HG02840 (cell line): Measurements from ENCODE around the gene YAE1.
"Not testable (repeated sequence)": the region's sequence is repeated elsewhere in the genome, so short reads cannot be mapped to it uniquely, and the experiment has no call there.

Source experiments
- ATAC-seq: cut with Tn5 transposase; IDR thresholded peaks from one replicate; pipeline ENCODE4 v1.9.1; 2021; ENCODE audit warnings: mild to moderate bottlenecking, moderate library complexity, moderate number of reproducible peaks; ENCODE audit not compliant: unreplicated experiment, low FRiP score

YAE1 gene

DNA sequence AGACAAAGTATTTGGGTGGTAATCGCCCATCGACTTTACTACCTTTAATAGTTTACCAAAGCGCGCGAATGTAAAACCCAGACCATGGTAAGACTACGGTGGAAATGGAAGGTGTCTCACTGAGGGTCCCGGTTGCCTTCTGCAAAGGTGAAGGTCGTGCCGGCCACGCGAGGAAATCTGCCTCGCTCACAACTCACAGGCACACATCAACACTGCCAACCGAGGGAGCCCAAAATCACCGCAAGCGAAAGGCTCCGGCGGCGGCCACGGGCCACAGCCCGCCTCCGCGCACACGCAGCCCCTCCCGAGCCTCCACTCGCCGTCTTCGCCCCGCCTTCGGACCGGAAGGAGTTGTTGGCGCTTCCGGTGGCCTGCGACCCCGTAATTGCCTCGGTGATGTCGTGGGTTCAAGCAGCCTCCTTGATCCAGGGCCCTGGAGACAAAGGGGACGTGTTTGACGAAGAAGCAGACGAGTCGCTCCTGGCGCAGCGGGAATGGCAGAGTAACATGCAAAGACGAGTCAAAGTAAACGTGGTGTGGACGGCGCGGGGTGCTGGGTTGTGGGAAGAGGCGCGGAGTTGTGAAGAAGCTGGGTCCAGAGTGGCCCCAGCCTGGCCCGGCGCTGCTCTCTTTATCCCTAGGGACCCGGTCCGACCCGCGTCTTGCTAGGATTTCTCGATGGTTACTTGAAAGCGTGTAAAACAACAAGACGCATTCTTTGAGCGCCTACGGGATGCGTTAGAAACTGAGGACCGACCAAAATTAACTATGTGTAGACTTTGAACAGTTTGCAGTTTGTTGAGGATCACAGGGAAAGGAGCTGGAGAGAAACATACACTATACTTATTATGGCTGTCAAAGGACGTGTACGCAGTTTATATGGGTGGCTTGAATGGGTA is at the start of gene YAE1:
YAE1 (plus strand) TSS at position 382 of the 899 bp plus-strand sequence; CDS start at position 397, 15 bp downstream.
- peak; percentile 98 for ATAC-seq

DNA sequence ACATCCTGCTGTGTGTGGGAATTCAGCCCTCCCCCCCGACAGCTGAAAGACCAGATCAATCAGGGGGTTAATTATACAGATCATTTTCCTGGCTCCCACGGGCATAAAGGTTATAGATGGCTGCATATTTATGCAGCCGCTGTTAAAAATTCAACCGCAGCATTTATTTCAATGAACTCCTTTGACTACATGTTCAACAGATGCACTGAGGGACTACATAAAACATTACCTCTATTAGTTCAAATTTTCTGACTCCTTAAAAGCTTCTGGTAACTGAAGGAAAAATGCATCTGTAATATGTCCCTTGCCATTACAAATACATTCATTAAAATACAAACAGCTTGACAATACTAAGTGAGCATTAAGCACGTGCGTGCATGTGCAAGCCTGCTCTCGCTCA is 49.7 kb upstream of the YAE1 start:
- ATAC-seq = no peak

GRCh38 chr7:39517240-39517639 is 49.0 kb upstream of the YAE1 start:
- no peak for ATAC-seq

GRCh38 chr7:39525926-39526325 is 40.3 kb upstream of the YAE1 start:
- no peak for ATAC-seq

- no peak for ATAC-seq
Observed at GRCh38 chr7:39526666-39527065, 39.5 kb upstream of the YAE1 start.

DNA sequence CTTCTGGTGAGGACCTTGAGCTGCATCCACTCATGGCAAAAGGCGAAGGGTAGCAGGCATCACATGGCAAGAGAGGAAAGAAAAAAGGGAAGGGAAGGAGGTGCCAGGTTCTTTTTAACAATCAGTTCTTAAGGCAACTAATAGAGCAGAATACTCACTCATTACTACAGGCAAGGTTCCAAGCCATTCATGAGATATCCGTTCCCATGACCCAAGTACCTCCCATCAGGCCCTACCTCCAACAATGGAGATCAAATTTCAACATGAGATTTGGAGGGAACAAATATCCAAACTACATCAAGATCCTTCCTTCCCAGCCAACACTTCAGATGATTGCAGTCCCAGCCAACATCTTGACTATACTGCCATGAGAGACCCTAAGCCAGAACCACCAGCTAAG is 38.9 kb upstream of the YAE1 start:
- ATAC-seq = no peak

- ATAC-seq = no peak
Observed at GRCh38 chr7:39527951-39528350, 38.3 kb upstream of the YAE1 start.

GRCh38 chr7:39528849-39529248 is 37.4 kb upstream of the YAE1 start:
- ATAC-seq = no peak

DNA sequence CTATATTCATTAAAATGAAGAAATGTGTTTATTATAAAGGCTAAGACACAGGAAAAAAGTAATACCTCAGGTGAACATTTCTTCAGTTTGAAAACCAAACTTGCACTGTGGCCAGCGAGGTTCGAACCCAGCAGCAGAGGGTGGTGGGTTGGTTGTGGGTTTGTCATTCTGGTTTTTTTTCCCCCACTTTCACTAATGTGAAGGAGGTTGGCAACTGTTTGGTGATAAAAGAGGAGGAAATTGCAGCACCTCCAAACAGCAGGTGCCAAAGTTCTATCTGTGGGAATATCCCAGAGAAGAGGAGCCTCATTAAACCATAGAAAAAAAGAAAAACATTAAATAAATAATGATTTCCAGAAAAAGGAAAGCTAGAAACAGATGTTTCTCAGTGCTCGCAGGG is 36.6 kb upstream of the YAE1 start:
- no peak for ATAC-seq

DNA sequence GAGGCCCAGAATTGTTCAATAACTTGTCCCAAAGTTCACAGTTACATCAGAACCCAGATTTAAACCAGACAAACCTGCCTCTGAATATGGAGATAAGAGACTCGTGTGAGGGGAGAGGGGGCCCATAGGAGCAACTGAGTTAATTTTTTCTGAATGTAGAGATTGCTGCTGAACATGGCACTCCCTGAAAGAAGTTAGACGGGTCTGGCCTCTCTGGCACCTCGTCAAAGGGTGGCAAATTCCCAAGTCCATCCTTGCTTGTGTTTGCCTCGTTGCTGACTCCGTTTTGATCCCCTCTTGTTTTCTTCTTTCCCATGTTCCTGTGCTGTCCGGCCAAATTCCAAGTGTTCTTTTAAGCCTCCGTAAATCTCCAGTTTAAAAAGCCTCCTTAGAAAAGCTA is 35.2 kb upstream of the YAE1 start:
- no peak for ATAC-seq

DNA sequence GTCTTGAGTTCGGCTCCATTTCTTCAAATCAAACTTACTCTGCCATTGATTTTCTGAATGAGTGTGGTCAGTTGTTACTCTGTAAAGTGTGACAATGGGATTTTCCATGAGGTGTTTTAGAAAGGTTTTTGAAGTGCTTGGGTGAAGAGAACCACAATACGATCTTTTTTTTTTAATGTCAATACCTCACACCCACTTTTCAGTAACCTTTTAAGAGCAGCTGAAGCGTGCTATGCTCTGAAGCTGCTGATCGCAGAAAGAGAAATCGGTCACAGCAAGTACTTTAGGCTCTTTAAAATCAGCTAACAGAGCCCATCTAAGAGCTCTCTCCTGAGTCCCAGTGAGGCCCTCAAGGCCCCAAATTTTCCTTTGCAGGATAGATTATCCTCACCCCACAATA is 34.4 kb upstream of the YAE1 start:
- ATAC-seq = no peak

- ATAC-seq = no peak
Observed at GRCh38 chr7:39532832-39533231, 33.4 kb upstream of the YAE1 start.

- no peak for ATAC-seq
Observed at GRCh38 chr7:39534599-39534998, 31.6 kb upstream of the YAE1 start.

- ATAC-seq = no peak
Observed at GRCh38 chr7:39535064-39535463, 31.1 kb upstream of the YAE1 start.

DNA sequence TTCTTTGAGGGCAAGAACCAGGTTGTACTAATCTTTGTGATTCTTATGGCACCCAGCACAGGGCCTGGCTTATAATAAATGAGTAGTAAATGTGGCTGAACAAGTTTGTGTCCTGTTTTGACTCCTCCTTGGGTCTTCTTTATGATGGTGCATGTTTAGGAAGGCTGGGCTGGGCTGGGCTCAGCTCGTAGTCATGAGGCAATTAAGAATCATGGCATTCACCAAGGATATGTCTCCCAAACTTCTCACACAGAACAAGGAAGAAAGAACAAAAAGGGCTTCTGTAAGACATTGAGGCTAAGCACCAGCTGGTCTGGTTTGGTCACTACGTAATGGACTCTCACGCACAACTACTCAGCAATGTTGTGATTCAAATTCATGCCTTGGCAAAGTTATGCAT is 30.5 kb upstream of the YAE1 start:
- no peak for ATAC-seq

GRCh38 chr7:39536951-39537350 is 29.3 kb upstream of the YAE1 start:
- no peak for ATAC-seq

GRCh38 chr7:39539816-39540215 is 26.4 kb upstream of the YAE1 start:
- no peak for ATAC-seq

- no peak for ATAC-seq
Observed at GRCh38 chr7:39540320-39540719, 25.9 kb upstream of the YAE1 start.

DNA sequence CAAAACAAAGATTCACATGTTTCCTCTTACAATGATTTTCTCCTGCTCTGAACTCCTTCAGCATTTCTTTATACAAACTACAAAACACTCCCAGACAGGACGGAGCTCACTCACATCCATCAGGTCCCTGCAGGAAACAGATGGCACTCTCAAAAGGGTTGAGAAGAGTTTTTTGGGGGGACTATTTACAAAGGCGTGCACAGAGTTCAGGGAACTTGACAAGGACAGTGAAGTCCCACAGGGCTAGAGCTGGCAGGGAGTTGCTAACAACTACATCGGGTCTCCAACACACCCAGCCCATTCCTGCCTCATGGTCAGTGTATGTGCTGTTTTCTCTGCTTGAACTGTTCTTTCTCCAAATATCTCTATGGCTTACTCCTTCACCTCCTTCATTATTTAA is 24.7 kb upstream of the YAE1 start:
- ATAC-seq = no peak

- ATAC-seq = not testable (repeated sequence)
Observed at GRCh38 chr7:39544774-39545173, 21.4 kb upstream of the YAE1 start.

- no peak for ATAC-seq
Observed at GRCh38 chr7:39547336-39547735, 18.9 kb upstream of the YAE1 start.

GRCh38 chr7:39550411-39550810 is 15.8 kb upstream of the YAE1 start:
- no peak for ATAC-seq
